Stimulated activated CD4-positive, alpha-beta T cell treated with anti-CD3 and anti-CD28 coated beads, Interleukin-1b, Interleukin-23, amount 100 ng/mL, for 1 hour (primary cell): Measurements from ENCODE around the gene OBSCN.

Experiments
- DNase-seq, 2 donors: peaks; one replicate each; pipeline ENCODE4 v3.0.0-alpha.2; 2020; ENCODE audit warnings: low read depth in 2 of 2

The OBSCN gene

GRCh38 chr1:228307218-228308023 is 99.6 kb downstream of the OBSCN start:
- no peak for DNase-seq

- no peak for DNase-seq
Observed at GRCh38 chr1:228308085-228308601, 100.3 kb downstream of the OBSCN start.

- DNase-seq = no peak
Observed at GRCh38 chr1:228308628-228309325, 100.9 kb downstream of the OBSCN start.

DNA sequence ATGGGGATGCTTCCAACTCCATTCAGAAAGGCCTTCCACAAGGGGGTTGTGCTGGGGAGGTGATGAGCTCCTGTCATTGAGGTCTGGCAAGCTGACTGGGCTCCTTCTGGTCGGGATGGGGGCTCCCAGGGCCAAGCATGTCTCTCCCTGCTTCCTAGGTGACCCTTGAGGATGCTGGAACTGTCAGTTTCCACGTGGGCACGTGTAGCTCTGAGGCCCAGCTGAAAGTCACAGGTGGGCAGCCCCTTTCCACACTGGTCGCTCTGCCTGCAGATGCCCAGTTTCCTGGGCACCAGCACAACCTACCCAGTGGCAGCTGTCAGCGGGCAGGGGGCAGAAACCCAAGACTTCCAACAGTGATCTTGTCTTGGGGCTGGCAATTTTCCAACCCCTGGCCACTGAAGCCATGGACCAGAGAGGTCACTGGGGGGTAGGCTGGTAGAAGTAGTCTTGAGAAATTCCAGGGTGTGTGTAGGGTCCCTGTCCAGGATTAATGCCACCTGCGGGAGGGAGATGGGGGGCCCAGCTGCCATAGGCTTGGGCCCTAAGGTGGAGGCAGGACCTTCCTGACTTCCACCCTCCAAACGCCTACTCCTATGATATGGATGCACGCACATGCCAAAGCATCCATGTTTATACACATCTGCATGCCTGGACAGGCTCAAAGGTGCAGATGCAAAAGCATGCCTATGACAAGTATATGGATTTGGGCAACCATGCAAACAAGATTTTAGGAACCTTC is 101.7 kb downstream of the OBSCN start:
- DNase-seq = no peak

- DNase-seq = no peak
Observed at GRCh38 chr1:228310162-228310792, 102.4 kb downstream of the OBSCN start.

DNA sequence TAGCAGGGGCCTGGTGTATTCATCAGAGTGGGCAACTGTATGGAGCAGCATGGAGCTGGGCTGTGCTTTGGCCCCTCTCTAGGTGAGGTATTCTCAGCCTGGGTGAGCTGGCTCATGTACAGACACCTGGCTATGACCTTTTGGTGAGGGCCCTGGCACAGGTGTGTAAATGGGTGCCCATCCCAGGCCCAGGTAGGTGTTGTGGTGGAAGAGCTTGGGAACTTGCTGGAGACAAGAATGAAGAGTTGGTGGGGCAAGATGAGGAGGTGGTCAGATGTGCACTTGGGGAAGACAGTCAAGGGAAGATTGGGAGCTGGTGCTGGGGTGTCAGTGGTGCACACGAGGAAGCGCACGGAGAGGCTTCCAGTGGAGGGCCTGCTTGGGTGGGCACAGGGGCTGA is 103.2 kb downstream of the OBSCN start:
- DNase-seq = no peak

DNA sequence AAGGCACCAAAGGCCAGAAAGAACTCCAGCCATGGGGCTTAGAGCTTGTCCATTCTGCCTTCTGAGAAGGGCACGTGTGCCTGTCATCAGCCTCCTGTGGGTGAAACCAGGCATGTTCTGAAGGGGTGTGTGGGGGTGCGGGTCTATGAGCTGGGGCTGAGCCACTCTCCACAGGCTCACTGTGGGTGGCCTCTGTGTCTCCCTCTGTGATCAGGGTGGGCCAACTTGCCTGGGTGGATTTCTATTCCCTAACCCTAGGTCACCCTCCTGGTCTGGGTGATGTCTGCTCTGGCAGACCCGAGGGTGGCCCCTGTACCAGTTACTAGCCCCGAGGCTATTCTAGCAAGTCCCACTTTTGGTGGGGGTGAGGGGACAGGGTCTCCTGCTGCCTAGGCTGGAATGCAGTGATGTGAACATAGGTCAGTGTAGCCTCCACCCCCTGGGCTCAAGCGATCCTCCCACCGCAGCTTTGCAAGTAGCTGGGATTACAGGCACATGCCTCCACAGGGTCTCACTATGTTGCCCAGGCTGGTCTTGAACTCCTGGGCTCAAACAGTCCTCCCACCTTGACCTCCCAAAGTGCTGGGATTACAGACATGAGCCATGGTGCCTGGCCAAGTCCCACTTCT is 104.4 kb downstream of the OBSCN start:
- DNase-seq = no peak

DNA sequence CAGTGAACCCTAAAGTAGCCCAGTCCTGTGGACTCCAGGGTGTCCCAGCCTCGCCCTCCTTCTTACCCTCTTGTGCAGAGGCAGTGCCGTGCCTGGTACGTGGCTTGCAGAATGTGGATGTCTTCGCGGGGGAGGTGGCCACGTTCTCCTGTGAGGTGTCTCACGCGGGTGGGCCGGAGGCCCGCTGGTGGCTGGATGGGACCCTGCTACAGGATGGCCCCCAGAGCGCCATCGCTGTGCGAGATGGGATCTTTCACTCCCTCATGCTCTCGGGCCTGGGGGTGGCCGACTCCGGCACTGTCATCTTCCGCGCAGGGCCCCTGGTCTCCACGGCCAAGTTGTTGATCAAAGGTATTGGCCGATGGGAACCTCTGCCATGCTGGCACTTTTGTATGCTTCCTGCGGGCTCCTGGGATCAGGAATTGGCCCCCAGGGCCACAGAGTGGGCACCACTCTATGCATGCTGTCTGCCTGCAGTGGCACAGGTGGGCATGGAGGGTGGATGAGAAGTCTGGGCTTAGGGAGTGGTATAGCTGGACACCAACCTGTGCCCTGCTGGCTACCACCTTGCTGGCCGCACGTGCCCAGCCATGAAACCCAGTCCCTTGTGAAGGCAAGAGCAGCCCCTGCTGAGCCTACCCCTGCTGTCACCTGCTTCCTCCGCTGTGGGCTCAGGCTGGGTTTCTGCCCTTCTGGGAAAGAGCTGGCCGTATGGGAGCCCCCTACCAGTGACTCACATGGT is 105.9 kb downstream of the OBSCN start:
- DNase-seq = no peak

- DNase-seq = no peak
Observed at GRCh38 chr1:228314315-228314657, 106.4 kb downstream of the OBSCN start.

GRCh38 chr1:228314658-228315483 is 107.0 kb downstream of the OBSCN start:
- DNase-seq = no peak

- DNase-seq = no peak
Observed at GRCh38 chr1:228315484-228315944, 107.7 kb downstream of the OBSCN start.

GRCh38 chr1:228315945-228316588 is 108.2 kb downstream of the OBSCN start:
- DNase-seq = no peak

DNA sequence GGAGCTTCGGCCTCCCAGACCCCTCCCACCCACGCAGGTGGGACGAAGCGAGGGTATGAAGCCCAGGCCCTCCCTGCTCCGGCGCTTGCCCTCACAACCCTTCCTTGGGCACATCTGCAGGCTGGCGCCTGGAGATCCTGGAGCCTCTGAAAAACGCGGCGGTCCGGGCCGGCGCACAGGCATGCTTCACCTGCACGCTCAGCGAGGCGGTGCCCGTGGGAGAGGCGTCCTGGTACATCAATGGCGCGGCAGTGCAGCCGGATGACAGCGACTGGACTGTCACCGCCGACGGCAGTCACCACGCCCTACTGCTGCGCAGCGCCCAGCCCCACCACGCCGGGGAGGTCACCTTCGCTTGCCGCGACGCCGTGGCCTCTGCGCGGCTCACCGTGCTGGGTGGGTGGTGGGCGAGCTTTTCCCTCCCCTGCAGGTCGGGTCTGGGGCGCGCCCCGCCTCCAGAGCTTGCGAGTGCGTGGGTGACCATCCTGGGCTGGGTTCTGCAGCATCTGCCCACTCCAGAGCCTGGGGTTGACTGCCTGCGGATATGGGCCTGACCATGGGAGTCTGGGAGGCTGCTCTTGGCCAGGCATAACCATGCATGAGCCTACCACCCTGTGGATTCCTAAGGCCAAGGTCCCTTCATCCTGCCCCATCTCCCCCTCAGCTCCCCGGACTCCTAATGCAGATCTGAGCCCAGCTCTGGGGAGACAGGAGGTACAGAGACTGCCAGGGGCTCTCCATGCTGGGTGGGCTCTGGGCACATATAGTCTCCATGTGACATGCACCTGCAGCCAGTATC is 108.9 kb downstream of the OBSCN start:
- DNase-seq = no peak

- no peak for DNase-seq
Observed at GRCh38 chr1:228317411-228317828, 109.6 kb downstream of the OBSCN start.

DNA sequence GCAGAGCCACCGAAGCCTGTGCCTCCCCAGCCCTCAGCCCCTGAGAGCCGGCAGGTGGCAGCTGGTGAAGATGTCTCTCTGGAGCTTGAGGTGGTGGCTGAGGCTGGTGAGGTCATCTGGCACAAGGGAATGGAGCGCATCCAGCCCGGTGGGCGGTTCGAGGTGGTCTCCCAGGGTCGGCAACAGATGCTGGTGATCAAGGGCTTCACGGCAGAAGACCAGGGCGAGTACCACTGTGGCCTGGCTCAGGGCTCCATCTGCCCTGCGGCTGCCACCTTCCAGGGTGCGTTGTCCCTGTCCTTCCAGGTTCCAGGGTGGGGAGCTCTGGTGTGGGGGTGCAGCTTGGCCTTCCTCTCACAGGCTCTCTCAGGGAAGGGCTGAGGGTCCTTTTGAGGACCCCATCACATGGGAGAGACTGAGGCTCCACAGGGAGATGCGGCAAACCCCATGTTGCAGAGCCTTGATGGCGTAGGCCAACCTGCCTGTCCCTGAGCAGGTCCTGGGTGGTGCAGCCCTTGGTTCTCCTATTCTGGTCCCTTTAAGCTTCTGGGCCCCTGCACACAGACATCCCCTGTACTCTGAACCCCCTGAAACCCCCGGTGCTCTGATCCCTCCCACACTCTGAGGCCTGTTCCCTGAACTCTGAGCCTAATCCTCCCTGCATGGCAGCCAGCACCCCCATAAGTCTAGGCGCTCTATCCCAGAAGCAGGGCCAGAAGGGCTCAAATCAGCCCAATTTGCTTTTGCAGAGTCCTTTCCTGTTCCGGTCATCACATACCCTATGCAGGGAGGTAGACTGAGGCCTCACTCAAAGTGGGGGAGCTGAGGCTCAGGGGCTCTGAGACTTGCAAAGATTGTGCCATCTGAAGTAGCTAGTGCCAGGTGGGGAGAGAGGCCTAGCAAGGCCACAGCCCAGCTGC is 110.3 kb downstream of the OBSCN start:
- DNase-seq = no peak

GRCh38 chr1:228318823-228319241 is 111.0 kb downstream of the OBSCN start:
- no peak for DNase-seq

DNA sequence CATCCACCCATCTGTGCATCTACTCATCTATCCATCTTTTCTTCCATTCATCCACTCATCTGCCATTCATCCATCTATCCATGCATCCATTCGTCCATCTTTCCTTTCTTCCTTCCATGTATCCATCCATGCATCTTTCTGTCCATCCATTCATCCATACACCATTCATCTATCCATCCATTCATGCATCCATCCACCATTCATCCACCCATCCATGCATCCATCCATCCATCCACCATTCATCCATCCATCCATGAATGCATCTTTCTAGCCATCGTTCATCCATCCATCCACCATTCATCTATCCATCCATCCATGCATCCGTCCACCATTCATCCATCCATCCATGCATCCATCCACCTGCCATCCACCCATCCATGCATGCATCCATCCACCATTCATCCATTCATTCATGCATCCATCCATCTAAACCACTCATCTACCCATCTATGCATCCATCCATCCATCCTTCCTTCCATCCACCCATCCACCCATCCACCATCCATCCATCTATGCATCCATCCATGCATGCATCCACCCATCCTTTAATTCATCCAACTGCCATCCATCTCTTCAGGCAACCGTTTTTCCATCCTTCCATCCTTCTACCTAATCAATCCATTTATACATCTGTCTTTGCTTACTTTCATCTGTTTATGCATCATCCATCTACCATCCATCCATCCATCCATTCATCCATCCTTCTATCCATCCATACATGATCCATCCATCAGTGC is 111.7 kb downstream of the OBSCN start:
- no peak for DNase-seq
